IPS-NIHi11 (cell line): ENCODE data around the gene PIN4.
"Not testable (repeated sequence)": the region's sequence is repeated elsewhere in the genome, so short reads cannot be mapped to it uniquely, and the experiment has no call there.

Source experiments
- DNase-seq: peaks from one replicate; pipeline ENCODE4 v3.0.0; 2012; ENCODE audit warnings: mixed read lengths, low spot score

Gene PIN4

DNA sequence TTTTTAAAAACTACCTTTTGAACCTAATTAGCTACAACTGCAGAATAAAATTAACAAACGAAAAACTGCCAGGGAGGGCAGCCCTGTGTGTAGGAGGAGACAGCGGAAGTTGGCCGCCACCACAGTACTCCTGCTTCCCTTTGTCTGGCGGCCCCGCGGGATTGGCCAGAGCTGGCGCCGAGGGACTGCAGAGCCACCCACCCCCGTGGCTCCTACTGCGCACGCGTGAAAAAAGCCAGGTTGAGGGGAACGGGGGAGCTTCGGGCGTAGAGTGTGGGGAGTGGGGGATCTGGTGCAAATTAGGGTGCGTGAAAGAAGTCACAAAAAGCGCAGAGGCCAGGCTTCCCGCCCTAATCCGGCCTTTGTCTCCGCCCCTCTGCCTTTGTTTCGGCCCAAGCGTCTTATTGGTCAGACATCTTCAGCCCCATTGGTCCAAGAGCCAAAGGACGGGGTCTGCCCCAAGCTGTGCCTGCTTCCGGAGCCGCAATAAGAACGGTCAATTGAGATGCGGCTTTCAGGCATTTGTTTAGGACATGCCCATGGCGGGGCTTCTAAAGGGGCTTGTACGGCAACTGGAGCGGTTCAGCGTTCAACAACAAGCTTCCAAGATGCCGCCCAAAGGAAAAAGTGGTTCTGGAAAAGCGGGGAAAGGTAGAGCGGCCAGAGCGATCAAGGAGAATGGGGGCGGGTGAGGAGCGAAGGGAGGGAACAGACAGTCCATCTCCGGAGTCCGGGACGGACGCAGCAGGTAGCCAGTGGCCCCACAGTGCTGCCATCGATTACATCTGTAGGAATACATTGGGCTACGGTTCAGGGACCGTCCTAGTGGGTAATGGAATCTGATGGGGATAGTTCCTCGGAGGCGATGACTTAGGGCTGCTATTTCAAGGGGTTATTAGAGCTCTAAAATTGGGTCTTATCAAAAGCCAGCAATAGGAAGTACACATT is at the start of gene PIN4:
PIN4 (plus strand) TSS at position 580 of the 948 bp plus-strand sequence; CDS start at position 609, 29 bp downstream.
- peak; percentile 85 for DNase-seq

DNA sequence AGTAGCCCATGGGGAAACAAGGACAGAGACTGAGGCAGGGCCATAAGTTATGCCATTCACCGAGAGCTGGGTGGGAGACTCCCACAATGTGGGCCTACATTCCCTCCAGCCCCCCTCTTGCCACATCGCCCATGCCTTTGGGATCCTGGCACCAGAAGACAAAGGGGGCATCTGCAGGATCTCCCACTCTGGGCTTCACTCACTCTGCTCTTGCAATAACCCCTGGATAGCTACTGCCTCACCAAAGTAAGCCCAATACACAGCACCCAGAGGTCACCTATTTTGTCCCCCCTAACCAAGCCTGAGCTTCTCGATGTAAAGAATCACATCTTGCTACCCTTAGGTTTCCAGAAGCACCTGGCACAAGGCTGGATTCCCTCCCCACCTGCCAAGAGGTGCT is 49.1 kb upstream of the PIN4 start:
- no peak for DNase-seq

DNA sequence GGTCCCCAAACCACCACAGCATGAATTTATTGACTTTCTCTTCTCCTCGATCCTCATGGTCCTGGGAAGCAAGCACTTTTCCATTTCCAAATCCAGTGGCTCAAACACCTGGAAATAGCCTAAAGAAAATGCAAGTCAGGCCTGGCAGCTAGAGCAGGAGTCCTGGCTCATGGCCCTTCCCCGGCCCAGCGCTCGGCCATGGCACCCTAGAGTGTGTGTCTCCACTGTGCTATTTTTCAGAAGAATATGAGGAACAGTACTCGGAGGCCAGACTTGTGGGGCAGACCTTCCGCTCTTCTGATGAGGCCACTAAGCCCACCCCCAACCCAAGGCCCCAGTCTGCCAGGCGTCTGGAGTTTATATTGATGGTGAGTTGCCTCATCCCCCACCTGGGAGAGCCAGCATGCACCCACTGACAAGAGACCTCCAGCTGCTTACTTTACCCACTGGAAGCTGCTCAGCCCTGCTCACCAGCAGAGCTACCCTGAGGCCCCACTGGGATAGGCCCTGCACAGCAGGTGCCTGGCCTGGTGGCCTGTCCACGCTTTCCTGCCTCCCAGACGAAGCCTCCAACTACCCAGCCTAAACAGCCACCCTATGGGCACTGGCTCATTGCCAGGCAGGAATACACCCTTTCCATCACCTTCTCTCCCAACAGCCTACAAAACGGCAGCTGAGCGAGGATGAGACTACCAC is 47.6 kb upstream of the PIN4 start:
- DNase-seq: no peak

DNA sequence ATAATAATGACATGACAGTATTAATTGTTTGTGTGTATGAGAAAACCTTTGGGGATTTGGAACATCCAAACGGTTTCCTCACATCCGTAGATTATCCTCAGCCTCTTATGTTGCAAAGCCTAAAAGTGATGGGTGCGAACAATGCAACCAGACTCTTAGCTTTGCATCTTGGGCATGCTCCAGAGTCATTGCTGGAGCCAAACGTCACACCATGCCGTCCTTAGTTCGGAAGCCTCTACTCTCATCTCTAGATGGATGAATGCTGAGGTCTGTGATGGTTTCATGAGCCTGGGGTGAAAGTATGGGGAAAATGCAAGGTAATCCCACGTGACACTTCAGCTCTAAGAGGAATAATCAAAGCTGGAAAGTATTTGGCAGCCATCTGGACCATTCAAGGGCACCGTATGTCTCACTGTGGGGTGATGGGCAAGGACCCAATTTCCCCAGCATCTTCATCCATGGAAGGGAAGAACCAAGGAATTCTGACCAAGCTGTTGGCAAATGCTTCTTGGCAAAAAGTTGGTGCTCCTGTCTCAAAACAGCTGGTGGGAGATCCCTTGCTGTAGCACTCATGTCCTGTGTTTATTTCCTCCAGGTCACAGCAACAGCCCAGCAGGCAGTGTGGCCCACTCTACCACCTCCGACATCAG is 43.6 kb upstream of the PIN4 start:
- DNase-seq: no peak

DNA sequence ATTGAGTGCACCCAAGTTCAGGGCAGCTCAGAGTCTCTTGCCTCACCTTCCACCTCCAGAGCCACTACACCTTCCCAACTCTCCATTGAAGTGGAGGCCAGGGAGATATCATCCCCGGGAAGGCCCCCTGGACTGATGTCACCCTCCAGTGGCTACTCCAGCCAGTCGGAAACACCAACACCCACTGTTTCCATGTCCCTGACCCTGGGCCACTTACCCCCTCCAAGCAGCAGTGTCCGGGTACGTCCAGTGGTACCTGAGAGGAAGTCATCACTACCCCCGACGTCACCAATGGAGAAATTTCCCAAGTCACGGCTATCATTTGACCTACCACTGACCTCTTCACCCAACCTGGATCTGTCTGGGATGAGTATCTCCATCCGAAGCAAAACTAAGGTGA is 42.0 kb upstream of the PIN4 start:
- DNase-seq: no peak

DNA sequence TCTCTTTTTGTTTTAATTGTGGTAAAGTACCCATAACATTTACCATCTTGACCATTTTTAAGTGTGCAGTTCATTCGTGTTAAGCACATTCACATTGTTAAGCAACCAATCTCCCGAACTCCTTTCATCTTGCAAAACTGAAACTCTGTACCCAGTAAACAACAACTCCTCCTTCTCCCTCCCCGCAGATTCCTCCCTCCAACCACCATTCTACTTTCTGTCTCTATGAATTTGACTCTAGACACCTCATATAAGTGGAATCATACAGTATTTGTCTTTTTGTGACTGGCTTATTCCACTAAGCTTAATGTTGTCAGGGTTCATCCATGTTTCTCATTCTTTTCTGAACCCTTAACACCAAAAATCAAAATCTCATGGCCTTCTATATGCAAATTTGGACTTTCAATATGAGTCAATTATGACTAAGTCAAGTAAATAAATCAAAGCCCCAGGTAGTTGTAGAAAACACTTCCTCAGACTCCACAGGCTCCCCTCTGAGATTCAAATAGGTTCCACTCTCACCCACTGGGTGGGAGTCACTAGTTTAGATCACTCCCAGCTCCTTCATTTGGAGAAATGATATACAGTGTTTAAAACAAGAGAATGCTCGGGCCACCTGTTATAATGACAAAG is 40.1 kb upstream of the PIN4 start:
- no peak for DNase-seq

DNA sequence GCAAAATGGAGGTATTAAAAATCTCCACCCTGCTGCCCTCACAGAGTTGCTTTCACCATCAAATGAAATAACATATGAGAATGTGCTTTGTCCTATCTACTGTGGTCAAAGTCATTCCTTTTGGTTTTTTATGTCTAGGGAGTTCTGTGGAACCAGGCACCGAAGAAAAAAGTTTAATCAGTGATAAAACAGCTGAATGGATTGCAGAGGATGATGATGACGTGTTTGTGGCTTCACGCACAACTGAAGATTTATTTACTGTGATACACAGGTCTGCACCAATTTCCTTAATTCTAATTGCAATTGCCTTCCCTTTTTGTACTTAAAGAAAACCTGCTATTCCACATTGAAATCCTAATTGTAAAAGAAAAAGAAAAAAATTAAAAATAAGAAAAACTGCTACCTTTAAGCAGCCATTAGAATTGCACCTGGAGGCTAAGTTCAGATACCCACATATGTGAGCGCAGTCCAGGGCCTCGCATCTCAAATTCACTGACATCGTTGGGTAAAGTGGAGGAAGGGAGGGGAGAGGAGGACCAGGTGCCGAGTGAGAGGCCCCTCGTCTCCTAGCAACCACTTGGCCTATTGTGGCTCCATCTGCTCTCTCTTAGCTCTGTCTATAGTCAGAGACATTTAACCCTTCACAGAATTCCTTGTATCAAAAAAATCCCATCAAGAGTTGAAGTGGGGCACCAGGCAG is 39.3 kb upstream of the PIN4 start:
- DNase-seq: peak; percentile 17

DNA sequence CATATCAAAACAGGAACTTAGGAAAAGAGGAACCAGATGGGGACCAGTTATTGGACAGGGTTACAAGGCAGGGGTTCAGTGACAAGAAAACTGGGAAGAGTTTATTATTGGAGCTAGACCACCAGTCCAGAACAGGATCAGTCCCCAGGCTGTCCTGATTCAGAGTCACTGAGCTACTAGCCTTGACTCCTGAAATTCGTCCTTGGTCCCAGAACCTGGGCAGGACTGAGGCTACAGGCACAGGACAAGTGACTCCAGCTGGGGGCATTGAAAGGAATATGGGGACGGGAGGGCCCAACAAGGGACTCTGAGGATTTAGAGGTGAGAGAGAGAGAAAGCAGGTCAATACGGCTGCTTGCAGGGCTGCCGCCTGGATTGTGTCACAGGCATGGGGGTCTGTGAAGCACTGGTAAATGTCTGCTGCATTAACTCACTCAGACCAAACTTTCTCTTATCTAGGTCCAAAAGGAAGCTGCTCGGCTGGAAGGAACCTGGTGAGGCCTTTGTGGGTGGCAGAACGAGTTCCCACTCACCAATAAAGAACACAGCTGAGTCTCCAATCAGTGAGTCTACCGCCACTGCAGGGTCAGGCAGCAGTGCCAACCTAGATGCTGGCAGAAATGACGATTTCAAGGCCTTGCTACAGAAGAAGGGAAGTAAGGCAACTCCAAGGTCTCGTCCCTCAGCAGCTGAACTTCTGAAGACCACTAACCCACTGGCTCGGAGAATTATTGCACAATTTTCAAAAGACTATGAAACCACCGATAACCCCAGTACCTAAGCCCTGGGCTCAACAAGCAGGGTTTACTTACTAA is 38.6 kb upstream of the PIN4 start:
- no peak for DNase-seq

DNA sequence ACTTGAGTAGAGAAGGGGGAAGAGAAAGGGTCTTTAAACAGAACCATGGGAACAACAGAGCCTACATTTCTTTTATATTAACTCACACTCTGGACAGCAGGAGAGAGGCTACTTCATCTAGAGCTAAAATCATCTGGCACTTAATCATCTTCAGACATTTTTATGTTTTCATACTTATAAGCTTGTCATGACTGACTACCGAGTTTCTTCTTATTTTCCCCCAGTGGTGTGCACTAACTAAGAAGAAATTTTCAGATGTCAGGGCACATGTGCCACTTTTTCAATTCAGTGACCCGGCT is 38.0 kb upstream of the PIN4 start:
- no peak for DNase-seq

DNA sequence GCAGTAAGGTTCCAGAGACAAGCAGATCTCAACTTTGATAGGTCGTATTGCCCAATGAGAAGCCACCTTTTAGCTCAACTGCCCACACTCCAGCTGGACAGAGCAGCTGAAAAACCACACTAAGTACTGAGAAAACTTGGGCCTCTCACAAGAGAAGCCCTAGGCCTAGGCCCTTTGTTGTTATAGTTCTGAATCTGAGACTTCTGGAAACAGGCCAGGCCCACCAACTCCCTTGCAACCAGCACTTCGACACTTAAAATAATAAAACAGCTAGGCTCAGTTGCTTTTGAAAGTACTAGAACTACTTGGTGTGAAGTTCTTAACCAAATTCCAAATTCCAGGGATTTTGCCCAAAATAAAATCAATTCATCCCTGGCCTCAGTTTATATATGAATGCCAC is 36.4 kb upstream of the PIN4 start:
- no peak for DNase-seq

DNA sequence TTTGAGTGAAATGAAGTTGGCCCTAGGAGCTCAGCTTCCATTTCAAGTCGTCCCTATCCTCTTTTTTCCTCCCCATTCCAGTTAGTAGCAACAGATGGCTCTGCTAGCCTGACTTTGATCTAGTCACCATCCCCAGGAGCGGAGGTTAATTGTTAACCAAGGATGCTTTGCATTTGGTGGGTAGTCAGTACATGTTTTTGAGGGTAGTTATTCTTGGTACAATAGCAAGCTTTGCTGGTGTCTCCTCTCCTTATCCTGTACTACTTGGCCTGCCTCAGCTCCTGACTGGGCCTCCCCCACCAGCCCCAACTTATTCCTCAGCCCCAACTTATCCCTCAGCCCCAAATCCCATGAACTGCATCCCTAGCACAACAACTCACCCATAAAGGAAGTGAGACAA is 35.0 kb upstream of the PIN4 start:
- no peak for DNase-seq

DNA sequence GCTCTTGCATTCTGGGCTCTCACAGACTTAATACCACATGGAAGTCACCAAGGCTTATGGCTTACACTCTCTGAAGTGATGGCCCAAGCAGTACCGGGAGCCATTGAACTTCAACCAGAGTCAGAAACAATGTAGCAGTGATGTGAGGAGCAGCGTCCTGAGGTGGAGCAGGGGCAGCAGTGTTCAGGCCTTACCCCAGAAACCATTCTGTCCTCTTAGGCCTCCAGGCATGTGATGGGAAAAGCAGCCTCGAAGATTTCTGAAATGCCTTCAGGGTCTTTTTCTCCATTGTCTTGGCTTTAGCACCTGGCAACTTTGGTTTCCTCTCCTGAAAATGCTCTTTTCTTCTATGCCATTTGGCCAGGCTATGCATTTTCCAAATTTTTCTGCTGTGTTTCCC is 22.8 kb upstream of the PIN4 start:
- no peak for DNase-seq

DNA sequence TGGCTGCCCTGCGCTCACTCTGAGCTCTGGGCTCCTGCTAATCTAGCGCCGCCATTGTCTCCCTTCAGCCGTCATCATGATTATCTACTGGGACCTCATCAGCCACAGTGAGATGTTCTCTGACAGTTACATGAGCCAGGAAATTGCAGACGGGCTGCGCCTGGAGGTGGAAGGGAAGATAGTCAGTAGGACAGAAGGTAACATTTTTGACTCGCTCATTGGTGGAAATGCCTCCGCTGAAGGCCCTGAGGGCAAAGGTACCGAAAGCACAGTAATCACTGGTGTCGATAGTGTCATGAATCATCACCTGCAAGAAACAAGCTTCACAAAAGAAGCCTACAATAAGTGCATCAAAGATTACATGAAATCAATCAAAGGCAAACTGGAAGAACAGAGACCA is 21.8 kb upstream of the PIN4 start:
- no peak for DNase-seq

DNA sequence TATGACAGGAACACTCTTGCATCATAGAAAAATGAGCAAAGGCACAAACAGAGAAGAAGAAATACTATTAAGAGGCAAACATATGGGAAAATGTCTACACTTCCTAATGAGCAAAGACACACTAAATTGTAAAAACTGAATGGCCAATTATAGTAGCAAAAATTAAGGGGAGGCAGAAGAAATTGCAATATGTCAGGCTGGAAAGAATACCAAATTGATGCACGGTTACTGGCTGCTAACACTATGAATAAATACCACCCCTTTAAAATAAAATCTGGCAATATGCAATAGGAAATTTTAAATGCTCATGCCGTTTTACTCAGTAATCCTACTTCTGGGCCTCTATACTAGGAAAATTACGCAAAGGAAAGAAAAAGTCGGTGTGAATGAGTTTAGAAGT is 16.0 kb upstream of the PIN4 start:
- no peak for DNase-seq

DNA sequence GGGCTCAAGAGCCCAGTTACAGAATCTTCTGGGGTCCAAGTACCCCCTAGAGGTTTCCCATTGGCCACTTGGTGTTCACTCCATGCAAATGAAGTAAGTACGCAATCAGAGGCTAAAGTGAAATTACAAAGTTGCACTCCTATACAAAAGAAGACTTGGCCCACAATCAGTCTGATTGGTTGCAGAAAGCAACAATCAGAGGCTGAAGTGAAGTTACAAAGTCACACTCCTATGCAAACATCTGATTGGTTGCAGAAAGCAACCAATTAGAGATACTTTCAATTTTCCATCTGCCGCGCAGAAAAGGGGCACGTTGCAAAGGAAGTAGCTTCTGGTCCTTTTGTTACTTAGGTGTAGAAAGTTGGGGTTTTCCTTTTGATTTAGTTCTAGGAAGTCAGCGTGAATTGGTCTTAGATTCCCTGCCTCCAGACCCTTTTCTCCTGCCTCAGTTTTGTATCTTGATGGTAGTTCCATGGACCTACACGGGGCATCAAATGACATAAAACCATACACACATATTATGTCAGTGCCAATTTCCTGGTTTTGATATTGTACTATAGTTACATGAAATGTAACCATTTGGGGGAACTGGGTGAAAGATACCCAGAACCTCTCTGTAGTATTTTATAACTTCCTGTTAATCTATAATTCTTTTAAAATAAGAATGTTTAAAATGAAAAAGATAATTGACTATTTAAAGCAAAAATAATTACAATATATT is 12.4 kb upstream of the PIN4 start:
- DNase-seq: no peak

DNA sequence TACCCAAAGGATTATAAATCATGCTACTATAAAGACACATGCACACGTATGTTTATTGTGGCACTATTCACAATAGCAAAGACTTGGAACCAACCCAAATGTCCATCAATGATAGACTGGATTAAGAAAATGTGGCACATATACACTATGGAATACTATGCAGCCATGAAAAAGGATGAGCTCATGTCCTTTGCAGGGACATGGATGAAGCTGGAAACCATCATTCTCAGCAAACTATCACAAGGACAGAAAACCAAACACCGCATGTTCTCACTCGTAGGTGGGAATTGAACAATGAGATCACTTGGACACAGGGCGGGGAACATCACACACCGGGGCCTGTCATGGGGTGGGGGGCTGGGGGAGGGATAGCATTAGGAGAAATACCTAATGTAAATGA is 5.3 kb upstream of the PIN4 start:
- not testable (repeated sequence) for DNase-seq

DNA sequence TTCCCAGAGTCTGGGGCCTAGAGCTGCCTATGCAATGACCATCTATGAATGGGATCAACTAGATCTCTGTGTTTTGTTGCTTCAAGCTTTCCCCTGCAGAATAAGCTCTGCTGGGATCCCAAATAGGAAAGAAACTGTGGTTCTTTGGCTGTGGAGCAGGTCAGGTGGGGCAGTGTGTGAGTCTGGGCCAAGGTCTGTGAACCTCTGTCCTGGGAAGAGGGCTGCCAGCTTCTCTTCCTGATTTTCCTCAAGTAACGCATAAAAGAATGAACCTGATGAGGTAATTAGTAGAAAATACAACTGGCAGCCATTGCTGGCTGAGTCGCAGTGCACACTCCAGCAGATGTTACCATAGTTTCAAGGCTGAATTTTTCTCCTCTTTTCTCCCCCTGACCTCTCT is 4.6 kb upstream of the PIN4 start:
- no peak for DNase-seq

DNA sequence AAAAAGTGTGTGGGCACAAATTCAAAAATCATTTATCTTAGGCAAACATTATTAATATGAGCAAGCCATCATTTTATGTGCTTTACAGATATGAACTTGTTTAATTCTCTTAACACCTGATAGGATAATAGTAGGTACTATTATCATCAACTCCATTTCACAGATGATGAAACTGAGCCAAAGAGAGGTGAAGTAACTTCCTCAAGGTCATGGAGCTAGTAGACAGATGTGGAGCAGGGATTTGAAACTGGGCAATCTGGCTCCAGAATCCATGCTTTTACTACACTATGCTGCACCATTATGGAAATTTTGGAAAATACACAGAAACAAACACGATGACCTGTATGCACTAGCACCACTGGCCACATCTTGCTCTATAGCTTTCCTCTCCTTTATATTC is 1.0 kb upstream of the PIN4 start:
- no peak for DNase-seq

DNA sequence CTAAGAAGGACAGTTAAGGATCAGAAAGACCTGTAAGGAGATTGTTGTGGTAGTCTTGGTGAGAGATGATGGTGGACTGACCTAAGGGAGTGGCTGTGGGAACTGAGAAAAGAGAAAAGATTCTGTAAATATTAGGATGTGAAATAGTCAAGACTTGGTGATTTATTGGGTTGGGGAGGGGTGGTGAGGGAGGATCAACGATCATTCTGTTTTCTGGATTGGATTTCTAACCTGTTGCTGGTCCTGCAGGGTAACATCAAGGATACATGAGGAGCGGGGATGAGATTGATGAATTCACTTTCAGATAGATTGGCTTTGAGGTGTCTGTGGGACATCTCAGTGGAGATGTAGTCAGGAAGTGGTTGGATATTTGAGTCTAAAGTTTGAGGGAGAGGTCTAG is 1.4 kb downstream of the PIN4 start:
- DNase-seq: no peak

DNA sequence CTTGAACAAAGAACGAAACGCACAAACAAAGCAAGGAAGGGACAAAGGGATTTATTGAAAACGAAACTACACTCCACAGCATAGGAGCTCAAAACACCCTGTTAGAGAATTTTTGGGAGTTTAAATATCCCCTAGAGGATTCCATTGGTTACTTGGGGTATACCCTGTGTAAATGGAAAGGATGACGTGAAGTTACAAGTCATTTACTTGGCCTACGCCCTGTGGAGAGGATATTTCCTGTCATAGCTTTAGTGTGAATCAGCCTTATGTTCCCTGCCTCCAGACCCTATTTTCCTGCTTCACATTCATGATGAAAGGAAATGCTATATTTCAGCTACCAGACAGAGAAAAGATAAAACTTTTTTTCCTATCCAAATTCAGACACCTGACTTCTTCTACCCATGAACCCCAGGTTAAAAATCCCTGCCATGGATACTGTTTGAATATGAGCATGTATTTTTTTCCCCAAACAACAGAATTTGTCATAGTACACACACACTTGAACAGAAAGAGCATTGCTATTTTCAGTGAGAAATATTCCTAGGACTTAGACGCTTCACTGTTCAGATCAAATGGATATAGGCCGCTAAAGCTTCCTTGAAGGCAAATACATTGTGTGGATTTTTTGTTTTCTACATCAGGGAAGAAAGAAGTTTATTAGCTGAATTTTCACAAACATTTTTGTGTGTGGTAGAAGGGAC is 20.4 kb downstream of the PIN4 start:
- DNase-seq: no peak
